ENCODE measurements around the gene CHAMP1. TPM values are rescaled to one million over a fixed set of nuclear protein-coding genes. Genes with fewer than 3 reads are reported as not detected.
"Not testable (repeated sequence)": the region's sequence is repeated elsewhere in the genome, so short reads cannot be mapped to it uniquely, and the experiment has no call there.

The CHAMP1 gene
- polyA plus RNA-seq, 1 donor, result 13.3 TPM

DNA sequence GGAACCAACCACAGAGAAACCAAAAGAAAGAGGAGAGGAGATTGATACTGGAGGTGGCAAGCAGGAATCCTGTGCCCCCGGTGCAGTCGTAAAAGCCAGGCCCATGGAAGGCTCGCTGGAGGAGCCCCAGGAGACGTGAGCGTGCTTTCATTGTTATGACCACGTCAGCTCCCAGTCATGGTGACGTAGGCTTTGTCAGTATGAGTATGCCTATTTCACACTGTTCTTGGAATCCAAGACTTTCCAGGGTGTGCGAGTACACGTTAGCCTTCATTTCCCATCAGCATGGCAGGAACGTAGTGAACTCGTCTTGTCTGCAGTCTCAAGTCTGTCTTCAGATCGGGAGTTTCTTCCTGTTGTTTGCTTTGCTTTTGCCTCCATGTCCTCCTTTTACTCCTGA lies 15.4 kb upstream of the CHAMP1 start:
- no peak for DNase-seq

DNA sequence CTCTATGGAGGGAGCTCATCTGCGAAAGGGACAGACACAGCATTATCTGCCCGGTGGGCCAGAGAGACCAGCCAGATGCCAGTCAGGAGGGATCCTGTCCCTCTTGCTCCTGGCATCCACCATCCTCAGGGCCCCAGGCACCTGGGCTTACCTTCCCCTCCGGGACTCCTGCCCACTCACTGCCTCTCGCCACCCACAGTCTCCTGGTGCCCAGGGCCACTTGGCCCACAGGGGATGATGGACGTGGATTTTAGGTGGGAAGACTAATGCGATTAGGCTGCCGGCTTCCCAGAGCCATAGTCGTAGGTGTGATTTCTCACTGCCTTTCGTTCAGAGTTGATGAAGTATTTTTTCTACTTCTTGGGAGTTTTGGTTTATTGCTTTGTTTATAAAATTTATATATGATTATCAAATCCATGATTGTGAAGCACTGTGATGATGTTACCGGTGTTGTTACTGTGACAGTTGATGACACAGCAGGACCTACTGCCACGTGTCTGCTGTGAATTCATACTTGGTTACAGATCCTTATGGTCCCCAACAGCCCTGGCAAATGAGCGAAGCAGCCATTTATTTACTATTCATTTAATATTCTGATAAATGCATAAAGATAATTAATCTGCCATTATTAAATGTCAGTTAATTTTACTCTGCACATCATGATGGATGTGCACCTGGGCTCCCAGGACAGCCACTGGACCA lies 14.5 kb upstream of the CHAMP1 start:
- no peak for DNase-seq

DNA sequence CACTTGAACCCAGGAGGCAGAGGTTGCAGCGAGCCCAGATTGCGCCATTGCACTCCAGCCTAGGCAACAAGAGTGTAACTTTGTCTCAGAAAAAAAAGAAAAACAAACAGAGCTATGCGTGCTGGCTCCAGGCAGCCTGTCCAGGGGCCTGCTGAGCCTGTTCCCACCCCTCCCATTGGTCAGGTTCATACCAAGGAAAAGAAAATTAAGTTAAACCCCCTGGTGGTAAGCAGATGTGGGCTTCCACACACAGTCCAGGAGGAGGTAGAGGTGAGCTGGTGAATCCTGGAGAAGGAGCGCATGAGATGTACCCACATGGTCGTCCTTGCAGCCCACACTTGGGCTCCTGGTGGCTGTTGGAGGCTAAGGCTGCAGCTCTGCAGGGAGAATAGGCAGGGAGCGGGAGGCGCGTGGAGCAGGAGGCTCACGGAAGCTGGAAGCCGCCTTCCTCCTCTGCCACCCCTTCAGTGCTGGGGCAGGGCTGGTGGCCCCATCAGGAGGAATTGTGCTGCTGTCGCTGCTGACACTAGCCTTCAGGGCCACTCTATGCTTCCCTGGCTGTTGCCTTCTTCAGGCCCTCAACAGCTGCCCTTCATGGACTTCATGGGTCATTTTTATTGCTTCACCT lies 10.5 kb upstream of the CHAMP1 start:
- no peak for DNase-seq

DNA sequence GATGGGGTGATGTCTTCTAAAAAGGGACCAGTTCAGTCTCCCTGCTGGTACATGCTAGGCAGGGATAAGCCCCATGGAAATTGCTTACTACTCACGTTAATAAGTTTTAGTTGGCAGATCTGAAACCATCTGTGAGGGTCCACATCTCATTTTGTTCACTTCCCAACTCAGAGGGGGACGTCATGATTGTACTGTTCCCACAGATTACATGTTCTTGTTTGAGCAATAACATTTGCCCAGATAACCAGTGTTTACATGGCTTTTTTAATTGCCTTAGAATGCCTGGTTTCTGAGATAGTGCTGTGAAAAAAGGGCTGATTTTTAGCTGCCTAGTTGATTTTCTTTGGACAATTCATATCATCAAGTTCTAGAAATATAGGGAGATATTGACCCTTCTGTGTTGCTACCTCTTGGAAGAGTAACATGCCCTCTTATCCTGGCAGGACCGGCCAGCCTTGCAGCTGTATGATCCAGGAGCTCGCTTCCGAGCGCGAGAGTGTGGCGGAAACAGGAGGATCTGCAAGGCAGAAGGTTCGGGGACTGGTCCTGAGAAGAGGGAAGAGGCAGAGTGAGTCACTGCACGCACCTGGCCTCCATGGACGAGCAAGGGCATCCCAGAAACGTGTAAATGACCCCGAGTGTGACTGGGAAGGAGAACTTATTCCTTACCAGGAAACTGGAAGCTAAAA lies 9.8 kb upstream of the CHAMP1 start:
- DNase-seq, result no peak

DNA sequence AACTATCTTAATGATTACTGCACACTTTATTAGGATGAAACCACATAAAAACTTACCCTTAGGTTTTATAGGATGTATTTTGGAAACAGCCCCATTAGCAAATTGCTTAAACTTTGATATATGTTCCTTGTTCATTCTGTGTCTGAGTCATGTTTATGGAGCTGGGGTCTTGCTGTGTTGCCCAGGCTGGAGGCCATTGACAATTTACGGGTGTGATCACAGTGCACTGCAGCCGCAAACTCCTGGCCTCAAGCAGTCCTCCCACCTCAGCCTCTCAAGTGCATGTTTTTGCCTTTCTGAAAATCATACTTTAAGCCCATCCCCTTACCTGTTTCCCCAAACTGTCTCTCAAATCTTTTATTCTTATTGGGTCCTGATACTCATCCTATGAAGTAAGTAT lies 5.2 kb upstream of the CHAMP1 start:
- no peak for DNase-seq

DNA sequence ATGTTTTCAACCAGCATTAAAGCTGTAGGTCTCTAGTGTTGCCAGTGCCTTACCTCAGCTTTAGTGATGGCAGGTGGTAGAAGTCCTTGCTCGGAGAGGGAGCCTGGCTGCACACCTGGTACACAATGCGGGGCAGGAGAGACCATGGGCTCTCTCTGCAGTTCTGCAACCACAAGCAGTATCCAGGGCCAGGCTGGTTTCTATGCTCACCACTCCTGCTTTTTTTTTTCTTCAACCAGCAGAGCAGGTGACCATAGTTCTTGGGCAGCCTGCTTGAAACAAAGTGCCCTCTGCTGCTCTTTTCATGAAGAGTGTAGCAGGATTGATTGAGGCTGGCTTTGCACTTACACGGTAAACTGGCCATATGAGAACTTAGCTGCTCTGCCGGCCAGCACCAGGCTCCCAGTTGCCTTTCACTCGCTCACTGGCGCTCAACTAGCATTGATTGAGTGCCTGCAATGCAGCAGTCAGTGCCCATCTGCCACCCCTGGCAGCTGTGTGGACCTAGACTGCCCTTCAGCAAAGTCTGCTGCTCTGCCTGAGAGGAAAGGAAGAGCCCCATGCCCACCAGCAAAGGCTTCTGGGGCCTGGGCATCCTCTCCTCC lies 4.4 kb upstream of the CHAMP1 start:
- DNase-seq, result no peak

DNA sequence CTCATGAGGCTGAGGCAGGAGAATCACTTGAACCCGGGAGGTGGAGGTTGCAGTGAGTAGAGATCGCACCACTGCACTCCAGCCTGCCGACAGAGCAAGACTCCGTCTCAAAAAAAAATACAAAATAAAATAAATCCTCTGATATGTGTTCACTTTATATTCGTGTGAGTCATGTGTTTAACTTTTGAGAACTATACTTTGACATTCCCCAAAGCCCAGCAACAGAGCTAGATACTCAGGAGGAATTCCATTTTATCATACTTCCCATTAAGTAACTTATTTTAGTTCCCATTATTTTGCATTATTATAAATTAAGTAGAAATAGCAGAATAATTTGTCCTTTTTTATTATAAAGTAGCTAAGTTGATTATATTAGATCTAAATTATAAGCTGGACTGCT lies 3.3 kb upstream of the CHAMP1 start:
- no peak for DNase-seq

DNA sequence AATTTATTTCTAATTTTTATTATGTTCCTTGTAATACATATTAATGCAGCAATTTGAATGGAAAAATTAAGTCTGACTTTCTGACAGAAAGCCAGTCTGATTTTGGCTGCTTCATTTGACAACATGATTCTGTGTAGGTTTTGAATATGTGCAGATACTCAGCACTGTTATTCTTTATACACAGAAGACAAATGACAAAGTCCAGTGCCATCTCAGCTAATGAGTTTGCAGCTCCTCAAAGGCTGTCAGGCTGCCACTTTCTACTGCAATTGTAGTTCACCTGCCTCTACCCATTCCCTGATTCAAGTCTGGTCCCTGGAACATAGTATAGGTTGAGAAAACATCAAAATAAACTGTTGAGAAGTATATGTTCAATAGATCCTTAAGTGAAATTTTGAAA lies 2.9 kb upstream of the CHAMP1 start:
- DNase-seq, result no peak

DNA sequence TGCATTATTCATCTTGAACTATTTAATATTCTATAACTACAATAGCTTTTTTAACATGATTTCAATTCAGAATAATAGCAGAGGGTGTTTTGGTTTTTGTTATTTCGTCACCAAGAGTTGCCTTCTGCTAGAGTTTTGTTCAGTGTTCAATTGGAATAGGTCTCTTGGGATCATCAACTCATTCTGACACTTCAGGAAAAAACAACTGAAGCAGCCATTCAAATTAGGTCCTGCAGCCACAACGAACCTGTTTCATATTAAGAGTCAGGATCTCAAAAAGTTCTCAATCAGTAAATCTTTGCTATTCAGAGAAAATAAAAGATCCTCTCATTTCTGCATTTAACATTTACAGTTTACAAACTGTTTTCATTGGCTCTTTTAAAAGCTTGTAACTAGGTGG lies 2.4 kb upstream of the CHAMP1 start:
- DNase-seq, result no peak

DNA sequence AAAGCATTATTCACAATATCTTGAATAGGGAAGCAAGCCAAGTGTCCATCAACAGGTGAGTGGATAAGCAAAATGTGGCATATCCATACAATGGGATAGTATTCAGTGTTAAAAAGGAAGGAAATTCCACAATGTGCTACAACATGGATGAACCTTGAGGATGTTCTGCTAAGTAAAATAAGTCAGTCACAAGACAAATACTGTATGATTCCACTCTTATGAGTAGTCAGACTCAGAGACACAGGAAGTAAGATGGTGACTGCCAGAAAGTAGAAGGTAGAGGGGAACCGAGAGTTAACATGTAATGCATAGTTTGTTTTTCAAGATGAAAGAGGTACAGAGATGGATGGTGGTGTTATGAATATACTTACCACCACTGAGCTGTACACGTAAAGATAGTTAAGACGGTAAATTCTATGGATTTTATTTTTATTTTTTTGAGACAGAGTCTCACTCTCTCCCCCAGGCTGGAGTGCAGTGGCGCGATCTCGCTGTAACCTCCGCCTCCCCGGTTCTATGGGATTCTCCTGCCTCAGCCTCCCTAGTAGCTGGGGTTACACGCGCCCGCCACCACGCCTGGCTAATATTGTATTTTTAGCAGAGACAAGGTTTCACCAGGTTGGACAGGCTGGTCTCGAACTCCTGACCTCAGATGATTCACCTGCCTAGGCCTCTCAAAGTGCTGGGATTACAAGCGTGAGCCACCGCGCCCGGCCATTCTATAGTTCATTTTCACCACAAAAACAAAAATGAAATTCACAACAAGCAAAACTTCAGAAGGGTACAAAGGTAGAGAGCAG lies 1.0 kb upstream of the CHAMP1 start:
- DNase-seq, result no peak

DNA sequence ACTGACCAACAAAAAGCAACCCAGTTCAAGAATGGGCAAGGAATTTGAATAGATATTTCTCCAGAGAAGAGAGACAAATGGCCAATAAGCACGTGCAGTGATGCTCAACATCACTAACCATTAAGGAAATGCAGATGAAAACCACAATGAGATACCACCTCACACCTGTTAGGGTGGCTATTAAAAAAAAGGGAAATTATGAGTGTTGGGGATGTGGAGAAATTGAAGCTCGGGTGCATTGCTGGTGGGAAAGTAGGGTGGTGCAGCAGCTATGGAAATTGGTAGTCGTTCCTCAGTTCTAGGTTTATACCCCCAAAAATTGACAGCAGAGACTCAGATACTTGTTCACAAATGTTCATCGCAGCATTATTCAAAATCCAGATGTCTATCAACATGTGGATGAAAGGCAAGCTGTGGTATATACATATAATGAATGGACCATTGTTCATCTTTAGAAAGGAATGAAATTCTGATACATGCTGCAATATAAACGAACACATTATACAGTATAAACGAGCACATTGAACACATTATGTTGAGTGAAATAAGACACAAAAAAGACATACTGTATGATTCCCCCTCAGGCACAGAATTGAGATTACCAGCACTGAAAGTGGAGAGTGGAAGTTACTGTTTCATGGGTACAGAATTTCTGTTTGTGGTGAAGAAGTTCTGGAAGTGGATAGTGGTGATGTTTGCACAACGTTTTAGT lies 927 bp downstream of the CHAMP1 start:
- DNase-seq, result no peak

DNA sequence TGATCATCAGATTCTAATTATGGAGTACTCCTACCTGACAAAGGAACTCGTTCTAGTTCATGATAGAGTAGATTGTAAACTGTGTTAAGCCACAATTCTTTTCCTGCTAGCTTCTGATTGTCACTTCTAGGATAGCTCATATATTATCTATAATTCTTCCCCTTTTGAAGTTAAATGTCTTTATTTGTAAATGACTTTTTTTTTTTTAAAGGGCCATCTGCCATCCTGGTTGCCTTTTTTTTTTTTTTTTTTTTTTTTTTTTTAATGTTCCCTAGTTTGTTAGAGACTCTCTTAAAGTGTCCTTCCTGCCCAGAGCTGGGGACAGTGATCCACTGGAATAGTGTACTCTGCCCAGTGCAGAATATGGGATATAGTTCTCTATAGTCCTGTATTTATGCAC lies 4.3 kb downstream of the CHAMP1 start:
- DNase-seq, result no peak

DNA sequence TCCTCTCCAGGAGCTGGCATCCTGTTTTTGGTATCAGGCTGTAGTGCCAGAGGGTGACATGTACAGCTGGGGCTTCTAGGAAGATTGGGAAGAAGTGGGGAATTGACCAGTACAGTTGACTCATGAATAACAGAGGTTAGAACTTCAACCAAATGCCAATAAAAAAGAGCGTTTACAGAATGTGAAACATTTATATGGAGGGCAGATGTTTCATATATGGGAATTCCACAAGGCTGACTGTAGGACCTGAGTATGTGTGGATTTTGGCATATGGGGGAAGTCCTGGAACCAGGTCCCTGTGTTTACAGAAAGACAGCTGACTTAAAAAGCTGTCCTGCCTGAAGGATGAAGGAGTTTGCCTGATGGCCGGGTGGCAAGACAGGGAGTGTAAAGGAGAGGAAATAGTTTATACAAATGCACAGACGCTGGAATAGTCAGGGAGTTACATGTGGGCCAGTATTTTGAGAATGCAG lies 5.2 kb downstream of the CHAMP1 start:
- DNase-seq, result no peak

DNA sequence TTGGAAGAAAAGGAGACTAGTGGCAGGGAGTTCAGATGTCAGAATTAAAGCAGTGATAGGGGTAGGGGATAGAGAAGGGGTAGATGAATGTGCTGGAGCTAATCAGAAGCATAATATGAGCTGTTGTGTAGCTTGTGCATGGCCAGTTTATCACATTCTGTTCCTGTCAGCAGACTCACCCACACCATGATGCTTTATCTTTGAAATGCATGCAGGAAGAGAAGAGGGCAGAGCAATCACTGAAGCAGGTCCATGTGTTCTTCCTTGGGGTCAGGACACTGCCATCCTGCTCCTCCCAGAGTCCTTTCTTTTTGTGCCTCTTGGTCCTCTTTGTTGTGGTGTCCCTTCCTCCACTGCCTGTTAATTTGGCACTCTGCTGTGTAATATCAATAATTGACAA lies 5.8 kb downstream of the CHAMP1 start:
- DNase-seq, result no peak

DNA sequence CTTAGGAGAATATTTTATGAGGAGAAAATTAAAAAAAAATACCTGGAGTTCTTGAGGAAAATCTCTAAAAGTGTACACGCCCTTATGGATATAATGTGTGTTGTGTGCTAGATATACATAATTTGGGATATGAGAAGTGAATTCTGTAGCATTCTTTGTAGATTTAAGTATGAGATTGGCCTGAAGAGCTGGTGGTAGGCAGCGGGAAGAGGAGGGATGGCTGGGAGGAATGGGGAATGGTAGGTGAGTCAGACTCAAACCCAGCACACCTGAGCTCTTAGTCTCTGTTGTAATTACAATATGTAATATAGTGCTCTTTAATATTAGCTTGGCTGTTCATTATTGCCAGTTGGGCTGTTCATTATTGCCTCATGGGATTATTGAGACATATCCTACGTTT lies 7.0 kb downstream of the CHAMP1 start:
- no peak for DNase-seq

DNA sequence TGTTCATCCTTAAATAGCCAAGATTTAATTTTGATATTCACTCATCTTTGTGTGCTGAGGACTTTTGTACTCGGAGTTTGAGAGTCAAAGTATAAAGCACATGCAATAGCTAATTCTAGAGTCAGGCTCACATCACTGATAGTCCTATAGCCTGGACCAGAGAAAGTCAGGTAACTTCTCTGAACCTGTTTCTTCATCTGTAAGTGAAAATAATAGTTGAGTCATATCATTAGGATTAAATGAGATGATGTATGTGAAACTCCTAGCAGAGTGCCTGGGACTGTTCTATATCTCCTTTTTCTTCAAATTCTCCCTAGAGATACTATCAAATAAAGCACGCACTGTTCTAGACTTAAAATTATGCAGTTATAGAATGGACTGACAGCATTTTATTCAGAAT lies 9.0 kb downstream of the CHAMP1 start:
- DNase-seq, result no peak

DNA sequence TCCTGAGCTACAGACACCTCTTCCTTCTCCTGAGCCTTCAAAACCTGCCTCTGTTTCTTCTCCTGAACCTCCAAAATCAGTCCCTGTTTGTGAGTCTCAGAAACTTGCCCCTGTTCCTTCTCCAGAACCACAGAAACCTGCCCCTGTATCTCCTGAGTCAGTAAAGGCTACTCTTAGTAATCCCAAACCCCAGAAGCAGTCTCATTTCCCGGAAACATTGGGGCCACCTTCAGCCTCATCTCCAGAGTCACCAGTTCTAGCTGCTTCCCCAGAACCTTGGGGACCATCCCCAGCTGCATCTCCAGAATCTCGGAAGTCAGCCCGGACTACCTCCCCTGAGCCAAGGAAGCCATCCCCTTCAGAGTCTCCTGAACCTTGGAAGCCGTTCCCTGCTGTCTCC lies 10.0 kb downstream of the CHAMP1 start:
- DNase-seq, result no peak

DNA sequence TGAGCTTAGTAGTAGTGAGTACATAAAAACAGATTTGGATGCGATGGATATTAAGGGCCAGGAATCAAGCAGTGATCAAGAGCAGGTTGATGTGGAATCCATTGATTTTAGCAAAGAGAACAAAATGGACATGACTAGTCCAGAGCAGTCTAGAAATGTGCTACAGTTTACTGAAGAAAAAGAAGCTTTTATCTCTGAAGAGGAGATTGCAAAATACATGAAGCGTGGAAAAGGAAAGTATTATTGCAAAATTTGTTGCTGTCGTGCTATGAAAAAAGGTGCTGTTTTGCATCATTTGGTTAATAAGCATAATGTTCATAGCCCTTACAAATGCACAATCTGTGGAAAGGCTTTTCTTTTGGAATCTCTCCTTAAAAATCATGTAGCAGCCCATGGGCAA lies 11.4 kb downstream of the CHAMP1 start:
- no peak for DNase-seq

DNA sequence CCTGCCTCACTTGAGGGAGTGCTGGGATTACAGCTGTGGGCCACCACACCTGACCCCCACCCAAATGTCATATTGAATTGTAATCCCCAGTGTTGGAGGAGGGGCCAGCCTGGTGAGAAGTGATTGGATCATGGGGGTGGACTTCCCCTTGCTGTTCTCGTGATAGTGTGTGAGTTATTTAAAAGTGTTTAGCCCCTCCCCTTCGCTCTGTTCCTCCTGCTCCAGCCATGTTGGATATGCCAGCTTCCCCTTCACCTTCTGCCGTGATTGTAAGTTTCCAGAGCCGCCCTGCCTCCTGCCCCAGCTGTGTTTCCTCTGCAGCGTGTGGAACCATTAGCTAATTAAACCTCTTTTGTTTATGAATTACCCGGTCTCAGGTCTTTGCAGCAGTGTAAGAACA lies 13.7 kb downstream of the CHAMP1 start:
- no peak for DNase-seq

DNA sequence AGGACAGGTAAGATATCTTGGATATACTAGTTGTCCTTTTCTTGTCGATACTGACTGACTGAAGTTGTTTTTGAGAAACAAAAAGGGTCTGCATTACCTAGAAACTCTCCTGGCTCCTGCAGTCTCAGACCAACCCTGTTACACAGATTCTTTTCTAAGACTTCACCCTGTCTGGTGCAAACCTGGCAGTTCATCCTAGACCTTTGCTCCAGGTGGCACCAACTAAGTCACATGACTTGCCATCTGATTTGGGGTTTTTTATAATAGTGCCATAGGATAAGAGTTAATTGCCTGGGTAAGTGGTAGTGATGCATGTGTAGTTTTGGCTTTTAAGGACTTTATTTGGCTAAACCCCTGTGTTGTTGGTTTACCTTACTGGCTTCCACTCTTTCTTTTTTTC lies 14.3 kb downstream of the CHAMP1 start:
- no peak for DNase-seq

DNA sequence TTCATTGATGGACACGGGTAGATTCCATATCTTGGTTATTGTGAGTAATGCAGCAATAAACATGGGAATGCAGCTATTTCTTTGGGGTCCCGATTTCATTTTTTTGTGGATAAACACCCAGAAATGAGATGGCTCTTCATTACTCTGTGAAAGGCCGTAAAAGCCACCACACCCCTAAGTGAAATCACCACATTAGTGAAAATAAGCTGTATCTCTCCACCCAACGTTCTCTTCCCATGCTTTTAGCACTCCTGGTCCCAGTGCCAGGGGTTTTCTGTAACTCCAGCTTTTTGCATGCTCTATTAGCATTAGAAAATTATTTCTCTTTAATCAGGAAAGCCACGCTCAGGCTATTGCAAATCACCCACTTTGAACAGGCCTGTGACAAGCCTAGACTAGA lies 15.8 kb downstream of the CHAMP1 start:
- DNase-seq, result no peak

DNA sequence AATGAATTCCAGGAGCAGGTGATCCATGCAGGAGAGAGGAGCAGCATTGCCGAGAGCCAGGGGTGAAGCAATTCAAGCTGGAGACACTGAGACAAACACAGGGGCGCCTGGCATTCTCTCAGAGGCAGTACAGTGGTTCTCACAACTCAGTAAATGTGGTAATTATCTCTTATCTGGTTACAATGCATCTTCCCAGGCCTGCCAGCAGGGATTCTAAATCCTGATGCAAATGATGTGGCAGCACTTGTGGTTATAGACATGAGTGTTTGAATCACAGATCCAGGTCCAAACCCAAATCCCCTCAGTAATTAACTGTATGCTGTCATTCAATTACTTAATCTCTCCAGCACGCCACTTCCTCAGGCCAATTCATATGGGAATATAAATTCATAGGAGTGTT lies 19.6 kb downstream of the CHAMP1 start:
- DNase-seq, result not testable (repeated sequence)

All from hindlimb muscle (tissue), 1 donor.